GM21381 (cell line): ENCODE results near the gene RHOC.

Experiments
- ATAC-seq: cut with Tn5 transposase; IDR thresholded peaks from one replicate; pipeline ENCODE4 v1.9.1; 2021; ENCODE audit warnings: mild to moderate bottlenecking, moderate library complexity; ENCODE audit not compliant: unreplicated experiment

RHOC gene

GRCh38 chr1:112718691-112719418, 11.9 kb upstream of the RHOC start:
- no peak for ATAC-seq

- no peak for ATAC-seq
Measured at GRCh38 chr1:112717263-112717873, 10.4 kb upstream of the RHOC start.

- peak; percentile 31 for ATAC-seq
Measured at GRCh38 chr1:112716133-112716720, 9.3 kb upstream of the RHOC start.

- peak; percentile 74 for ATAC-seq
Measured at GRCh38 chr1:112715264-112716053, 8.5 kb upstream of the RHOC start, which contains the start of gene PPM1J. PPM1J (minus strand) TSS chr1:112715332; CDS start chr1:112715301, 31 bp downstream.

- peak; percentile 17 for ATAC-seq
Measured at GRCh38 chr1:112714313-112715263, 7.7 kb upstream of the RHOC start.

- peak; percentile 21 for ATAC-seq
Measured at GRCh38 chr1:112713466-112714312, 6.8 kb upstream of the RHOC start.

GRCh38 chr1:112712701-112713128, 5.8 kb upstream of the RHOC start:
- no peak for ATAC-seq

- ATAC-seq, result no peak
Measured at GRCh38 chr1:112712191-112712590, 5.3 kb upstream of the RHOC start.

GRCh38 chr1:112711670-112712069, 4.7 kb upstream of the RHOC start:
- ATAC-seq, result no peak

GRCh38 chr1:112711041-112711440, 4.1 kb upstream of the RHOC start:
- no peak for ATAC-seq

- ATAC-seq, result no peak
Measured at GRCh38 chr1:112710586-112710985, 3.7 kb upstream of the RHOC start.

- no peak for ATAC-seq
Measured at GRCh38 chr1:112710159-112710558, 3.2 kb upstream of the RHOC start.

- no peak for ATAC-seq
Measured at GRCh38 chr1:112708489-112708888, 1.6 kb upstream of the RHOC start.

- ATAC-seq, result no peak
Measured at GRCh38 chr1:112708002-112708448, 1.1 kb upstream of the RHOC start.

GRCh38 chr1:112707221-112708001, 484 bp upstream of the RHOC start:
- peak; percentile 63 for ATAC-seq

GRCh38 chr1:112704934-112705627, 1.8 kb downstream of the RHOC start:
- peak; percentile 57 for ATAC-seq

- ATAC-seq, result no peak
Measured at GRCh38 chr1:112704391-112704933, 2.5 kb downstream of the RHOC start.
